Measurements from ENCODE around the gene STXBP4. TPM values are rescaled to one million over a fixed set of nuclear protein-coding genes. Genes with fewer than 3 reads are reported as not detected.

STXBP4 gene
- total RNA-seq, 1 experiment from 2014 or later = 16.5 TPM

DNA sequence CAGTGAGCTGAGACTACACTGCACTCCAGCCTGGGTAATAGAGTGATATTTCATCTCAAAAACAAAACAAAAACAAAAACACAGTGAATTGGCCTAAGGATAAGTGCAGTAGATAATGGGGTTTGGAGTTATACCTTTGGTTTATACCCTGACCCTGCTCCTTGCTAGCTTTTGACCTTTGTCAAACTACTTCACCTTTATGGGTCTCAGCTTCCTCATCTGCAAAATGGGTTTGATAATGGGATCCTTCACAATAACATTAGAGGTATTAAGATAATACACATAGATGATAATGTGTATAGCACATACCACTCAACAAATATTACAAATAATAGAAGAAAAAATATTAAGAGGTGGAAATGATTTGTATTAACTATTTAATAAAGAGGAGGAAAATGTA is 85.9 kb downstream of the STXBP4 start:
- Histone ChIP-seq H2AK5ac (ENCODE audit: insufficient read length, low read length) (no peak overlapping the region), H3K27me3 (ENCODE audit: insufficient read depth, low read length) (no peaks in the 10 kb centered on the region), H4K91ac (ENCODE audit: insufficient read length, low read depth, low read length) (no peak overlapping the region), H3K79me2 (ENCODE audit: insufficient read depth, low read length) (no peaks in the 10 kb centered on the region), H3T11ph (ENCODE audit: low read length) (no peak overlapping the region), H4K8ac (replicated peaks; ENCODE audit: insufficient read length, low read depth, low read length) (no peak overlapping the region), H3K27ac (ENCODE audit: insufficient read length, low read depth, low read length) (no peak overlapping the region), H3K23me2 (ENCODE audit: insufficient read length, low read depth, low read length, poor library complexity, severe bottlenecking) (no peaks in the 10 kb centered on the region), H3K14ac (ENCODE audit: insufficient read depth, low read length) (no peak overlapping the region), H4K20me1 (ENCODE audit: control insufficient read depth, insufficient read depth, insufficient read length) (no peaks in the 10 kb centered on the region), H2AFZ (ENCODE audit: low read length) (no peak overlapping the region), H3K9ac (ENCODE audit: extremely low read depth, insufficient read length, low read length) (no peak overlapping the region), H2BK5ac (ENCODE audit: insufficient read length, low read length) (no peak overlapping the region), H2BK15ac (ENCODE audit: low read depth, low read length) (no peak overlapping the region), H3K79me1 (ENCODE audit: insufficient read depth, low read depth, low read length, poor library complexity, severe bottlenecking) (no peaks in the 10 kb centered on the region), H4K5ac (ENCODE audit: insufficient read length, low read depth, low read length) (no peak overlapping the region), H3K23ac (ENCODE audit: insufficient read length, low read depth, low read length) (no peak overlapping the region), H2BK120ac (ENCODE audit: low read depth, low read length, poor library complexity, severe bottlenecking) (no peak overlapping the region), H3K18ac (ENCODE audit: insufficient read length, low read depth, low read length) (no peak overlapping the region), H3K56ac (ENCODE audit: insufficient read length, low read depth, low read length) (no peak overlapping the region), H2BK12ac (ENCODE audit: insufficient read length, low read depth, low read length) (no peak overlapping the region), H3K9me3 (ENCODE audit: control insufficient read depth, low read depth, low read length) (no peaks in the 10 kb centered on the region), H3K4ac (ENCODE audit: low read depth, low read length) (no peak overlapping the region), H2BK20ac (ENCODE audit: low read depth, low read length, poor library complexity, severe bottlenecking) (no peak overlapping the region), H3K4me2 (ENCODE audit: insufficient read depth, insufficient read length, low read length) (no peak overlapping the region), H3K4me1 (ENCODE audit: insufficient read depth, low read length) (no peaks in the 10 kb centered on the region)
- Mint-ChIP-seq H3K4me1 (no peaks in the 10 kb centered on the region), H3K27me3 (ENCODE audit: low read depth) (no peaks in the 10 kb centered on the region), H3K9me3 (no peaks in the 10 kb centered on the region), H3K4me3 (no peak overlapping the region), H3K36me3 (ENCODE audit: insufficient read depth in 1 of 3, low read depth in 3 of 3) (no peaks in the 10 kb centered on the region), H3K27ac (no peak overlapping the region)
- DNase-seq = no peak
- no peak for TF ChIP-seq CTCF (conservative IDR thresholded peaks at IDR 0.05)

All from H9 (cell line).